ENCODE data around the gene TMEM72.

DNA sequence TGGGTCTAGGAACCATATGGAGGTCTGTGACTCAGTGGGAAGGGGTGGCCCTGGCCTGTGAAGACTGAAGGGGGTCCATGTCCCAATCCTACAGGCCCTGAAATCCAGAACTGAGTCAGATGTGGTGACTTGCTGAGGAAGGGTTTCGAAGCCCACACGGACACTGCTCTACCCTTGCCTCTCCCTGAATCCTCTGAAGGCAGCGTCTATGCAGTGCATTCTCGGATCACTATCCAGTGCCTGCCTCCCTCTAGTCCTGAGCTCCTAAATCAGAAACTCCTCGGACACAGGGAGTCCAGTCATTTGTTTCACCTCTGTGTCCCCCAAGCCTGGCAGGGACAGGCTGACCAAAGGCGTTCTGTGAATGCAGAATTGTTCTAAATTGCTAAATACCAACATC lies 25.4 kb upstream of the TMEM72 start:
- TF ChIP-seq TAF1 (IDR thresholded peaks at IDR 0.05; ENCODE audit: low read depth, low read length) (no peak), SPI1 (IDR thresholded peaks at IDR 0.05; ENCODE audit: low read depth, low read length) (no peak), POLR2AphosphoS5 (IDR thresholded peaks at IDR 0.05; ENCODE audit: low read depth, low read length) (no peak), POLR2A (IDR thresholded peaks at IDR 0.05; ENCODE audit: low read depth, low read length) (no peak)

Measured in GM12891 (cell line).